Neural progenitor cell (in vitro differentiated cells): ENCODE measurements around the gene OBSL1.

Experiments
- CTCF ChIP-seq: fragments of 200-600 bp; sonication (generic); IDR thresholded peaks from 2 replicates; pipeline ENCODE4 v1.5.1; 2017; ENCODE audit warnings: antibody characterized with exemption, mild to moderate bottlenecking
- EZH2 ChIP-seq: fragments of 200-600 bp; sonication (generic); IDR thresholded peaks from 2 replicates; pipeline ENCODE4 v1.6.1; 2017; ENCODE audit warnings: antibody characterized with exemption, mild to moderate bottlenecking, moderate library complexity
- EZH2phosphoT487 ChIP-seq: fragments of 200-600 bp; sonication (generic); IDR thresholded peaks from 2 replicates; pipeline ENCODE4 v1.6.1; 2017; ENCODE audit warnings: antibody characterized with exemption

GRCh38 chr2:219543596-219544358 is 27.6 kb downstream of the OBSL1 start, which contains the start of the genes CHPF and TMEM198:
- TF ChIP-seq CTCF (no peak), EZH2phosphoT487 (no peak), EZH2 (no peak)
